ENCODE results near the gene CAPN13. TPM values are rescaled to one million over a fixed set of nuclear protein-coding genes. Genes with fewer than 3 reads are reported as not detected.

Gene CAPN13
- total RNA-seq, 1 experiment from 2014 or later, result 5.7 TPM

- Histone ChIP-seq H2AFZ (ENCODE audit: low read length) (no peak overlapping the region), H3K56ac (ENCODE audit: insufficient read length, low read depth, low read length) (no peak overlapping the region), H3K18ac (ENCODE audit: insufficient read length, low read depth, low read length) (no peak overlapping the region), H3K9ac (ENCODE audit: extremely low read depth, insufficient read length, low read length) (no peak overlapping the region), H2BK12ac (ENCODE audit: insufficient read length, low read depth, low read length) (no peak overlapping the region), H3K79me1 (ENCODE audit: insufficient read depth, low read depth, low read length, poor library complexity, severe bottlenecking) (no peaks in the 10 kb centered on the region), H3K27me3 (ENCODE audit: insufficient read depth, low read length) (no peaks in the 10 kb centered on the region), H3T11ph (ENCODE audit: low read length) (no peak overlapping the region), H3K4ac (ENCODE audit: low read depth, low read length) (no peak overlapping the region), H3K4me1 (ENCODE audit: insufficient read depth, low read length) (no peaks in the 10 kb centered on the region; the same call in 1 of the 2 replicates), H3K23ac (ENCODE audit: insufficient read length, low read depth, low read length) (no peak overlapping the region), H2BK5ac (ENCODE audit: insufficient read length, low read length) (no peak overlapping the region), H4K91ac (ENCODE audit: insufficient read length, low read depth, low read length) (no peak overlapping the region), H3K27ac (ENCODE audit: insufficient read length, low read depth, low read length) (no peak overlapping the region), H3K79me2 (ENCODE audit: insufficient read depth, low read length) (no peaks in the 10 kb centered on the region), H2BK15ac (ENCODE audit: low read depth, low read length) (no peak overlapping the region), H3K4me2 (ENCODE audit: insufficient read depth, insufficient read length, low read length) (no peak overlapping the region), H3K23me2 (ENCODE audit: insufficient read length, low read depth, low read length, poor library complexity, severe bottlenecking) (no peaks in the 10 kb centered on the region), H4K20me1 (ENCODE audit: control insufficient read depth, insufficient read depth, insufficient read length) (no peaks in the 10 kb centered on the region), H3K9me3 (ENCODE audit: control insufficient read depth, low read depth, low read length) (no peaks in the 10 kb centered on the region), H3K14ac (ENCODE audit: insufficient read depth, low read length) (no peak overlapping the region), H2AK5ac (ENCODE audit: insufficient read length, low read length) (no peak overlapping the region), H2BK20ac (ENCODE audit: low read depth, low read length, poor library complexity, severe bottlenecking) (no peak overlapping the region), H4K8ac (replicated peaks; ENCODE audit: insufficient read length, low read depth, low read length) (no peak overlapping the region), H2BK120ac (ENCODE audit: low read depth, low read length, poor library complexity, severe bottlenecking) (no peak overlapping the region), H4K5ac (ENCODE audit: insufficient read length, low read depth, low read length) (no peak overlapping the region)
- DNase-seq, result no peak
- no peak overlapping the region for H3K4me3 Mint-ChIP-seq
- H3K36me3 Mint-ChIP-seq (ENCODE audit: insufficient read depth in 1 of 3, low read depth in 3 of 3), result no peaks in the 10 kb centered on the region
- WGBS (ENCODE audit: extremely low coverage, insufficient read length, low lambda C conversion rate), result no CpG with 5 or more reads among the region's 3 CpGs
- no peaks in the 10 kb centered on the region for H3K27me3 Mint-ChIP-seq (ENCODE audit: low read depth)
- no peak for TF ChIP-seq CTCF (conservative IDR thresholded peaks at IDR 0.05)
- H3K27ac Mint-ChIP-seq, result no peak overlapping the region
- peaks cover 7 to 8% of the 10 kb centered on the region in 2 experiments for H3K4me1 Mint-ChIP-seq
- no peaks in the 10 kb centered on the region for H3K9me3 Mint-ChIP-seq
These were observed 16.4 kb downstream of the CAPN13 start for GRCh38 chr2:30790879-30791278.
